Measurements from ENCODE around the gene RGS7.
"Not testable (repeated sequence)": the region's sequence is repeated elsewhere in the genome, so short reads cannot be mapped to it uniquely, and the experiment has no call there.

RGS7 gene

DNA sequence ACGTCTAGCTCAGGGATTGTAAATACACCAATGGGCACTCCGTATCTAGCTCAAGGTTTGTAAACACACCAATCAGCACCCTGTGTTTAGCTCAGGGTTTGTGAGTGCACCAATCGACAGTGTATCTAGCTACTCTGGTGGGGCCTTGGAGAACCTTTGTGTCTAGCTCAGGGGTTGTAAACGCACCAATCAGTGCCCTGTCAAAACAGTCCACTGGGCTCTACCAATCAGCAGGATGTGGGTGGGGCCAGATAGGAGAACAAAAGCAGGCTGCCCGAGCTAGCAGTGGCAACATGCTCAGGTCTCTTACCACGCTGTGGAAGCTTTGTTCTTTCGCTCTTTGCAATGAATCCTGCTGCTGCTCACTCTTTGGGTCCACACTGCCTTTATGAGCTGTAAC, 593.9 kb downstream of the RGS7 start:
- not testable (repeated sequence) for DNase-seq

DNA sequence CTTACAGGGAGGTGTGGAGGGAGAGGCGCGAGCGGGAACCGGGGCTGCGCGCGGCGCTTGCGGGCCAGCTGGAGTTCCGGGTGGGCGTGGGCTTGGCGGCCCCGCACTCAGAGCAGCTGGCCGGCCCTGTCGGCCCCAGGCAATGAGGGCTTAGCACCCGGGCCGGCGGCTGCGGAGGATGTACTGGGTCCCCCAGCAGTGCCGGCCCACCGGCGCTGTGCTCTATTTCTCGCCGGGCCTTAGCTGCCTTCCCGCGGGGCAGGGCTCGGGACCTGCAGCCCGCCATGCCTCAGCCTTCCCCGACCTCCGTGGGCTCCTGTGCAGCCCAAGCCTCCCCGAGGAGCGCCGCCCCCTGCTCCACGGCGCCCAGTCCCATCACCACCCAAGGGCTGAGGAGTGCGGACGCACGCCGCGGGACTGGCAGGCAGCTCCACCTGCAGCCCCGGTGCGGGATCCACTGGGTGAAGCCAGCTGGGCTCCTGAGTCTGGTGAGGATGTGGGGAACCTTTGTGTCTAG, 594.5 kb downstream of the RGS7 start:
- DNase-seq, result not testable (repeated sequence)

DNA sequence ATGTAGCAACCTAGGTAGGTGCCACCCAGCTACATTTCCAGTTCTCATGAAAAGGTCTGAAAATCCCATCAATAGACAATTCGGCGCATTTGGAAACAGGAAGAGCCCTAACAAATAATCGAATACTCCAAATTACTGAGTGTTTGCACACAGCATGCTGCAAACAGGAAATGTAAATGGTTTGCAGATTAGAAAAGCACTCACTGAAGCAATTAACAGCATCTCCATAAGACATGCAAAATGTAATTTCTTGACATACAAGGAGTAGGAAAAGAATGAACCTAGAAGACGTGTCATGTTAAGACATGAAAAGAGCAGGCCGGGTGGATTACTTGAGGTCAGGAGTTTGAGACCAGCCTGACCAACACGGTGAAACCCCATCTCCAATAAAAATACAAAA, 598.2 kb downstream of the RGS7 start:
- DNase-seq, result not testable (repeated sequence)

DNA sequence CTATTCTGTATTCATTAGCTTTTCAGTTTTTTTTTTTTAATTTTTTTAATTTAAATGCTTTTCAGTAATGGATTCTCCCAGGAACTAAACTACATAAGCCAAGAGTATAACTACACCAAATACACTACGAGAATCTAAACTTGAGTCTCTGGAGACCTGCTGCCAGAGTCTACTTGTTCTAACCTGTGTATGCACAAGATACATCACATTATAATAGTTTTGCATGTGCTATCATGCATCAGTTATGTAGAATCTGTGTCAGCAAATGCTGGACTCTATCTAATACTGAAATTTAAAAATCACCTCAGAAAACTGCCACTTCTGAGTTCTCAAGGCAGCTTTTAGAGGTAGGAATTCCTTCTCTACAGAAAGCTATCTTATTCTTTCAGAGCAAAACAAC, 598.7 kb downstream of the RGS7 start:
- DNase-seq, result no peak

DNA sequence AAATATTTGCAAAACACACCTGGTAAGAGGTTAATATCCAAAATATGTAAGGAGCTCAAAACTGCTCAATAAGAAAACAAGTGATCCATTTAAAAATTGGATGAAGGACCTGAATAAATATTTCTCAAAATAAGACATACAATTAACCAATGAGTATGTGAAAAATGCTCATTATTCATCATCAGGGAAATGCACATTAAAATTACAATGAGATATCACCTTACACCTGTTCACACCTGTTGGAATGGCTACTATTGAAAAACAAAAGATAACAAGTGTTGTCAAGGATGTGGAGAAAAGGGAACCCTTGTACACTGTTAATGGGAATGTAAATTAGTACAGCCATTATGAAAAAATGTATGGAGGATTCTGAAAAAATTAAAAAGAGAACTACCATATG, 609.1 kb downstream of the RGS7 start:
- no peak for DNase-seq

DNA sequence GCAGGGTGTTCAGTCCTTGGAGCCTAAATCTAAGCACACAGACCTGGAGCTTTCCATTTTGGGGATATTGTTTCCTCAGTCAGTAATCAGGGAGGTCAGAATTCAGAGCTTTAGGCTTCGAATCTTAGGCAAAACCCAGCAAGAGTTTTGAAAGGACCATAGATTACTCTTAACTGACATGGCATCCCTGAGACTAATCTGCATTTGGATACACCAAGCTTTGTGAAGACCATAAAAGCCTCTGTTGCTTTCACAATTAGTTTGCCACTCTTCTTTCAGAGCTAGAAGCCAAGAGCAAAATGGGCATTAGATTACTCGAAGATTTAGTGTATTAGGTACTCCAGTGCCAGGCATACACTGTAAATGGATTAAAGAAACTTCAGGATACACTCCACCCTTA, 613.3 kb downstream of the RGS7 start:
- DNase-seq, result no peak

DNA sequence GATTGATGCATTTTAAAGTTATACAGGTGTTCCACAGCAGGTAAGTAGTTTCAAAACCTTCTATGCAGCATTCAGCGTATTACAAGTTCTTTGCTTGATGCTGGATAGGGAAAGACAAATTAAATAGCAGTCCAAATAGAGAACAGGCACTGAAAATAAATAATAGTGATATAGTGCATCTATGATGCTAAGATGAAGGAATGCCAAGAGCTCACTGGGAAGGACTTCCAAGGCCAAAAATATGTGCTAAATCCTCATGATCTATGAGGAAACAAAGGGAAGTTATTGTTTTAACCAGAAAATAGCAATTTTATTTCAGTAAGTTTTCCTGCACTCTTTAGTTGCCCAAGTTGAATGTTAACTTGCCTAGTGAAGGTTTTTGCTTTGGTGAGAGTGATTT, 617.3 kb downstream of the RGS7 start:
- DNase-seq, result no peak

DNA sequence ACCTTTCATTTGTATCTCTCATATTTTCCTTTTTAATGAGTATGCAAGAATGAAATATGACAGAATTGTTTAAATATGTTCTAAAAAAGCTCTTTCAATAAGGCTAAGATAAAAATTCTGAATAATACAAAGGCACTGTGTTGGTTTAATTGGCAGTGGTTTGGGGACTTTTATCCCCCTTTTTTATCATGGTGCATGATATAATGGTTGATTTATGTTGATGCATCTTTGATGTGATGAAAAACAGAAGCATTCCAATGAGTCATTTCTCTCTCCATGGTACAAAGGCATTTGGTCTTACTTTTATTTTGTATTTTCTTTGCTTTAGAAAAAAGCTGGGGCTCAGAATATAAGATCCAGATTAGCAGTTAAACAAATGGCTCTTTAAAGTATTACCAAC, 617.9 kb downstream of the RGS7 start:
- no peak for DNase-seq

DNA sequence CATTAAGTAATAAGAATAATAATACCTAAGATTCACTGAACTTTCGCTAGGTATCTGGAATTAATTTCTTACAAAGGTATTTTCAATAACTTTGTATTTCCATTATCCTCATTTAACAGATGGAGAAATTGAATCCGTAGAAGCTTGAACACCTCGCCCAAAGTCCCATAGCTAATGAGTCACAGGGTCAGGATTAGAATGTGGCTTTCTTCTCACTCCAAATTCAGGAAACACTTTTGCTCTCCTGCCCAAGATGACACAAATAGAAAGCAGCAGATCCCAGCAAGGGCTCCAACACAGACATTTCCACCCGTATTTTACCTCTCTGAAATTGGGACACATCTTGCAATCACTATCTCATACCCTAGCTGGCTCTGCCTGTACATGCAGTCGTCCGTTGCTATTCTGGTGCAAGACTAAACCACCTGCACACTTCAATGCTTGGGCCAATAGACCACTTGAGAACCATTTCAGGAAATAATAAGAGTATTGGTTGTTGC, 619.2 kb downstream of the RGS7 start:
- no peak for DNase-seq

DNA sequence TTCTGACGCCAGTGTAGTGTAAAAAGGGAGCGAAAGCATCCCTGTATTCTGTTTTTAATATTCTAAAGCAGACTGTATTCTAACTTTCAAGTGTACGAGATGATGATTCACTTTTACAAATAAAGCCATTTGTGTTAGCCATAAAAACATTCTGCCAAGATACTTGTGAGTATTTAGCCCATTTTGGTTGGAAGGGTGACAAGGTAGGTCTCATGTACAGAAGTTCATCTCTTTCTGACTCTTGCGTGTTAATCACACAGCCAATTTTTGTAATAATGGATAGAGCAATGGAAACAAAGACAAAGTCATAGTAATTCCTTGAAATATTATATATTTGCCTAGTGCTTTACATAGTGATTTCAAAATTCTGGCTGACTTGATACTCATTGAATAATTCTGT, 619.7 kb downstream of the RGS7 start:
- no peak for DNase-seq

DNA sequence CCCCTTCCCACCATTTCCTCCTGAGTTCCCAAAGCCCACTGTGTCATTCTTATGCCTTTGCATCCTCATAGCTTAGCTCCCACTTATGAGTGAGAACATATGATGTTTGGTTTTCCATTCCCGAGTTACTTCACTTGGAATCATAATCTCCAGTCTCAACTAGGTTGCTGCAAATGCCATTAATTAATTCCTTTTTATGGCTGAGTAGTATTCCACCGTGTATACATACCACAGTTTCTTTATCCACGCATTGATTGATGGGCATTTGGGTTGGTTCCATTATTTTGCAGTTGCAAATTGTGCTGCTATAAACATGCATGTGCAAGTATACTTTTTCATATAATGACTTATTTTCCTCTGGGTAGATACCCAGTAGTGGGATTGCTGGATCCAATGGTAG, 622.3 kb downstream of the RGS7 start:
- not testable (repeated sequence) for DNase-seq

DNA sequence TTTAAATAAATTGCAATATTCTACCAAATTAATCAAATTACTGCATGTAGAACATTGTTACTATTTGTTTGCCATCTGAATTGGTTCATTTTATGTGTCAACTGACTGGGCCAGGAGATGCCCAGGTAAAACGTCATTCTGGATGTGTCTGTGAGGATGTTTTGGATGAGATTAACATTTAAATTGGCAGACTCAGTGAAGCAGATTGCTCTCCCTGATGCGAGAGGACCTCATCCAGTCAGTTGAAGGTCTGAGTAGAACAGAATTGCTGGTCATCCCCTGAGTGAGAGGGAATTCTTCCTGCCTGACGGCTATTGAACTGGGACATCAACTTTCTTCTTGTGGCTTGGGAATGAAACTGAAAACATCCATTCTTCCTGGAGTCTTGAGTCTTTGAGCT, 623.0 kb downstream of the RGS7 start:
- DNase-seq, result no peak

DNA sequence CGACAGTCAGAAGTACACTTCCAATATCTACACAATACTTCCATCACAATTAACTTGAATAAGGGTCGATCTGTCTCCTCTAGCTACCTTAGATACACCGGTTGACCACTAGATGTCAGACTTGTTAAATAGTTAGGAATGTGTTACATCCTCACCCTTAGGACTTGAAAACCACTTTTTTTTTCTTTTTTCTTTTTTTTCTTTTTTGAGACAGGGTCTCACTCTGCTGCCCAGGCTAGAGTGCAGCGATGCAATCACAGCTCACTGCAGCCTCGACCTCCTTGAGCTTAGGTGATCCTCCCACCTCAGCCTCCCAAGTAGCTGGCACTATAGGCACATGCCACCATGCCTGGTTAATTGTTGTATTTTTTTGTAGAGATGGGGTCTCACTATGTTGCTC, 624.6 kb downstream of the RGS7 start:
- DNase-seq, result no peak
